Fibroblast of peridontal ligament (primary cell): Measurements from ENCODE around the gene MAN1C1.

Experiments
- DNase-seq: peaks from one replicate; pipeline ENCODE4 v3.0.0-alpha.2; 2010; ENCODE audit errors: extremely low read depth

Gene MAN1C1

GRCh38 chr1:25803368-25803767, 186.8 kb downstream of the MAN1C1 start:
- no peak for DNase-seq

- DNase-seq: no peak
Observed at GRCh38 chr1:25804244-25804963, 187.8 kb downstream of the MAN1C1 start.

- DNase-seq: no peak
Observed at GRCh38 chr1:25804964-25805862, 188.6 kb downstream of the MAN1C1 start.

GRCh38 chr1:25805863-25806225, 189.3 kb downstream of the MAN1C1 start:
- DNase-seq: peak; percentile 69

GRCh38 chr1:25806418-25806817, 189.8 kb downstream of the MAN1C1 start:
- DNase-seq: peak; percentile 86

DNA sequence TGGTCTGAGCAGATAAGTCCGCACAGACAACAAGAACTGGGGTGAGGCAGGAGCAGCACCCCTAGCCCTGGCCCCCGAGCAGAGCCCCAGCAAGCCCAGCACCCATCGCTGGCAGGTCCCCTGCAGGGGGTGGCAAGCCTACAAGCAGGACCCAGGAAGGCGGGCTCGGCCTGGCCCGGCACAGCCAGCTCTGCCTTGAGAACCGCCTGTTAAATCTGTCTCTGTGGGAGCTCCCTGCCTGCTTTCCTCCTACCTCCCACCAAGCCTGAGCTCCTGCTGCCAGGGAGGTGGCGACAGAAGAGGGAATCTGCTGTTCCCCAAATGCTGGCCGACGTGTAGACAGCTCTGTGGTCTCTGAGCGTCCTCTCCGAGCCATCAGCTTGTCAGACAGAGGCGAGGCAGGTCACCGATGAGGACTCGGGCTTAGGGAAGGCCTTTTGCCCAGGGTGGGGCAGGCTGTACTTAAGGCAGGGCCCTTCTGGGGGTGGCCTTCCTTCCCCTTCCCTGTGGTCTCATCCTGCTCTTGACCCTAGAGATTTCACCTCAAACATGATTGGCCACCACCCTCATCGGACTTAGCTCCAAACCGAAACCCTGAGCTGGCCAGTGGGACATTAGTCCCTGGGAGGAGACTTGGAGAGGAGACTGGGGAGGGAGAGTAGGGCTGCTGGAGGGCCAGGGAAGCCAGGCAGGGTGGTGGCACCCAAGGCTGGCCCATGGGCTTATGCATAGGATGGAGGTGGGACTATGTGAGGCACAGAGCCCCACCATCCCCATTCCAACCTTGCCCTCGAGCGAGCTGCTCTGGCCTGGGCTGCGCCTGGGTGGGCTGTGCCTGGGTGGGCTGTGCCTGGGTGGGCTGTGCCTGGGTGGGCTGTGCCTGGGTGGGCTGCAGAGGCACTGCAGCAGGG, 191.1 kb downstream of the MAN1C1 start:
- DNase-seq: no peak

DNA sequence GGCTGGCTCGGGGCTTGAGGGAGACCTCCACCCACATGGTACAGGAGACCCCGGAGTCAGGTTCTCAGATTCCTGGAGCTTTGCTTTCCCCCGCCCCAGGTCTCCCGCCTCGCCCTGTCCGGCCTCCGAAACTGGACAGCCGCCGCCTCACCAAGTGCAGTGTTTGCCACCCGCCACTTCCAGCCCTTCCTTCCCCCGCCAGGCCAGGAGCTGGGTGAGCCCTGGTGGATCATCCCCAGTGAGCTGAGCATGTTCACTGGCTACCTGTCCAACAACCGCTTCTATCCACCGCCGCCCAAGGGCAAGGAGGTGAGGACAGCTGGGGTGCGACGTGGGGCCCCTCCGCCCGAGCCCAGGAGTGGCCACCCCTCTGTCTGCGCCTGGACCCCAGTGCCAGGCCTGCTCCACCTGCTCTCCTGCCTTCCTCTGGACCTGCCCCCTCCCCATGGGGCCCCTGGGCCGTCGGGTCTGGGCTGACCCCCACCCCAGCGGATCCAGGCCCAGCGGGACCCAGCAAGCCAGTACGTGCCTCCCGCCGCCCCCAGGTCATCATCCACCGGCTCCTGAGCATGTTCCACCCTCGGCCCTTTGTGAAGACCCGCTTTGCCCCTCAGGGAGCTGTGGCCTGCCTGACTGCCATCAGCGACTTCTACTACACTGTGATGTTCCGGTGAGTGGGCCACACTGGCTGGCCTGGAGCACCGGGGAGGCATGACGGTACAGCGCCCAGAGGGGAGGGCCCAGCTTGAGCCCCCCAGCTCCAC, 192.1 kb downstream of the MAN1C1 start:
- DNase-seq: no peak

- DNase-seq: no peak
Observed at GRCh38 chr1:25809283-25809926, 192.8 kb downstream of the MAN1C1 start.

GRCh38 chr1:25809929-25810328, 193.3 kb downstream of the MAN1C1 start:
- DNase-seq: no peak

GRCh38 chr1:25810341-25811299, 194.0 kb downstream of the MAN1C1 start:
- DNase-seq: peak; percentile 41

GRCh38 chr1:25811384-25812082, 194.9 kb downstream of the MAN1C1 start:
- DNase-seq: no peak

DNA sequence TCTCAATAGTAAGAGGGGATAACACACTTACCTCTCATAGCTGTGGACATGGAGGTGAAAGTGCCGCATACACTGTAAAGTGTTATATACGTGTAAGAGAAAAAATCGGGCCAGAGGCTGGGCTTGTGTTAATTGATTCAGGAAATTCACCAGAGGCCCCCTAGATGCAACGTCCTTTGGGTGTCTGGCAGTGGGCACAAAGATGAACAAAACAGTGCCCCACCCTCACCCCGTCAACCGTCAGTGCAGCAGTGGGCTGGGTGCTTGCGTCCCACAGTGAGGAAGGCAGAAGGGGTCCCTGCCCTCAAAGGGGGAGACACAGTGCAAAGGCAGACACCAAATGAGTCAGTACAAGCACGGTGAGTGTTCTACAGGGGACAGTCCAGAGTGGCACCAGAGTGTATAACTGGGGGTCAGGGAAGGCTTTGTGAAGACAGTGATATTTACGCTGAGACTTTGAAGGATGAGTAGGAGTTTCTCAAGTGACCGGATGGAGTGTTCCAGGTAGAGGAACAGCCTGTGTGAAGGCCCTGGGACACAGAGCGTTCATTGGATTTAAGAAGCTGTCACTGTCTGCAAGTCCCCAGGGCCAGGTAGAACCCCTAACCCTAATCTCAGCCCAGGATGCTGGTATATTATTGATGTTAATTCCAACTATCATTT, 196.6 kb downstream of the MAN1C1 start:
- no peak for DNase-seq

DNA sequence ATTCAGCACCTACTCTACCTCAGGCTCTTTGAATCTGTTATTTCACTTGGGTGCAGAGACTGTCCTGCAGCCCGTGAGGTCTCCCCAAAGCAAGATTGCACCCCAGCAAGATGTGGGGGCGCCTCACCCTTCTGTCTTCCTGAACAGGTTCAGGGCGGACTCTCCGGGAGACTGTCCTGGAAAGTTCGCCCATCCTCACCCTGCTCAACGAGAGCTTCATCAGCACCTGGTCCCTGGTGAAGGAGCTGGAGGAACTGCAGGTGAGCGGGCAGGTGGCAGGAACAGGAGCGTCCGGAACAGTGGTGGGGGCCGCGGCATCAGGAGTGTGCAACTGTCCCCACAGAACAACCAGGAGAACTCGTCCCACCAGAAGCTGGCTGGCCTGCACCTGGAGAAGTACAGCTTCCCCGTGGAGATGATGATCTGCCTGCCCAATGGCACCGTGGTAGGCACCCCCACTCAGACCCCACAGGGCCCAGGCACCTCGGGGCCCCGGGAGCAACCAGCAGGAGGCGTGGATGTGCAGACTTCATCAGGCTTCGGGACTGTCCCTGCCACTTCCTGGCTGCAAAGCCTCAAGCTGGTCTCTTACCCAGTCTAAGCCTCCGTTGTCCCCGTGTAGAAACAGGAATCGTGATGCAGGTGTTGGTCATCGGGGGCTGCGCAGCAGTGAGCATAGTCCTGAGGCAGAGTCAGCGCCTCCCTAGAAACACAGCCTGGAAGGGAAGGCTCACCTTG, 197.3 kb downstream of the MAN1C1 start:
- DNase-seq: no peak

DNA sequence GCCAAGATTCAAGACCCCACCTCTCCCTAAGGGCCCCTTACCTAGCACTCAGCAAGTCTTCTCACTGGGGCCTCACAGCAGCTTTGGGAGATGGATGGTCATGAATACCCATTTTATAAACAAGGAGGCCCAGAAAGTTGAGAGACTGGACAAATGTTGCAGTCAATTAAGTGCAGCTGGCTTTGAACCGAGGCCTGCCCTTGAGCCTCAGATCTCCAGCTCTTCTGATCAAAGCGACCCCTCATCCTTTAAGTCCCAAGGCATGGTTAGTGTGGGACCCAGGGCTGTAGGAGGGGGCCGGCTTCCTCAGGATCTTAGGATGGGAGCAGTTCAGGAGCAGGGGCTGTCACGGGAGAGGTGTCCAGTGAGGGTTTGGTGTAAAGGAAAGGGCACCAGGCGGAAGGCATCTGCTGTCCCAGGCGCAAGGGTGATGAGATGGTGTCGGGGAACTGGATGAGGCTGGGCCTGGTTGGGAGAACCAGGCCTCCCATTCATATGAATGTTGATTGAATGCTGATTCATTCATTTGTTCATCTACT, 198.0 kb downstream of the MAN1C1 start:
- no peak for DNase-seq

DNA sequence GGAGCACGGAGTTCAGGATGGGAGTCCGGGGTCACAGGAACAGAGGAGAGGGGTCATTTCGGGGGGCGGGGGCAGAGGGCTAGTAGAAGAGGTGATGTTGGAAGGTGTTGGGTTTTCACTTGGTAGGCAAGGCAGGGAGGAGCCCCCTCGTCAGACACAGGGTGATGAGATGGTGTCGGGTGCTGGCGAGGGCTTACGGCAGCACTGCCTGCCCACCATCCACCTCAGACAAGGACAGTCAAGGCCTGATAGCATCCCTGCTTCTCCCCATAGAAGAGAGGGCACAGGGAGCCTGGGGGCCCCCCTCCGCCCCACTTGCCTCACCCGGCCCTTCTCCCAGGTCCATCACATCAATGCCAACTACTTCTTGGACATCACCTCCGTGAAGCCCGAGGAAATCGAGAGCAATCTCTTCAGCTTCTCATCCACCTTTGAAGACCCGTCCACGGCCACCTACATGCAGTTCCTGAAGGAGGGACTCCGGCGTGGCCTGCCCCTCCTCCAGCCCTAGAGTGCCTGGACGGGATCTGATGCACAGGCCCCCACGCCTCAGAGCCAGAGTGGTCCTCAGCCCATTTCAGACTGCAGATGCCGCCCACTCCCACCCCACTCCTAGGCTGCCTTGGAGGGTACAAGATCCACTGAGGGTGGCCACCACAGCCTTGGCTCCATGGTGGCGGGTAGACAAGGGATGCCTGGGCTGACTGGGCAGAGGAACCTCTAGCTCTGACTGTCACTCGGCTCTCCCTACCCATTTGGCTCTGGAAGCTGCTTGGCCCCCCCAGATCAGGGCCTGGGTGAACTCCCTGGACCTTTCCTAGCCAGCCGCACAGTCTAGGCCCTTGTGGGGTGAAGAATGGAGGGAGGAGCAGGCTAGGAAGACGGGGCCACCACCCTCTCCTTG, 198.9 kb downstream of the MAN1C1 start:
- DNase-seq: no peak

- DNase-seq: no peak
Observed at GRCh38 chr1:25816112-25816718, 199.6 kb downstream of the MAN1C1 start.
